Activated T-cell treated with anti-CD3 and anti-CD28 coated beads for 1 hour (primary cell): ENCODE data around the gene BTBD16.

Source experiments
- DNase-seq: peaks from one replicate; pipeline ENCODE4 v3.0.0-alpha.2; 2020; ENCODE audit warnings: low read depth

BTBD16 gene

DNA sequence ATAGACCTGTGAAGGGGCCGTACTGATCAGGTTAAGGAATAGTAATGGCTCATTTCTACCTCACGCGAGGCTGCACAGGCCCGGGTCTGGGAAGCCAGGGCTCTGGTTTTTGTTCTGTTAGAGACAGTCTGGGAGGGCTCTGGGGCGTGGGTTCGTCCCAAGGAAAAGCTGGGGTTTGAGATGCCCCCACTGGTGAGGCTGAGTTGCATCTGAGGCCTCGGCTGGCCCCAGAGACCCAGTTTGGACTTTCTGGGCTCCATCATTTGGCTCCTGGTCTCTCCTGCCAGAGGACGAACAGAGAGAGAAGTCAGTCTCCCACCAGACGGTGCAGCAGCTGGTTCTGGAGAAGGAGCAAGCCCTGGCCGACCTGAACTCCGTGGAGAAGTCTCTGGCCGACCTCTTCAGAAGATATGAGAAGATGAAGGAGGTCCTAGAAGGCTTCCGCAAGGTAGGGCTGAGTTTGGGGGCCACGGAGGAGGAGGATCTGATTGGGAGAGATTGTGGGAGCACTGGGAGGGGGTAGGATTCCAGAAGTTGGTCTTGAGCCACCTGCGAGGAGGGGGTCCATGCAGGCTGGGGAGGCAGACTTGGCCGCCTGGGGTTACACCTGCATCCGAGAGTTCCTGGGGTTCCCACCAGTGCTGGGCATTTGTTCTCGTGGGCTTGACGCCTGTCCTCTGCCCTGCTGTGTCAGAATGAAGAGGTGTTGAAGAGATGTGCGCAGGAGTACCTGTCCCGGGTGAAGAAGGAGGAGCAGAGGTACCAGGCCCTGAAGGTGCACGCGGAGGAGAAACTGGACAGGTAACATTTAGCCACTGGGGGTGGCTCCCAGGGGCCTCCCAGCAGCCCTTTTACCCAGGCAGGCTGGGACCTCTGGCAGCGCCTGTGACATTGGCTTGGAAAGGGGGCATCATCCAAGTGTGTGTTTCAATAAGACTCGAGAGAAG is 22.5 kb upstream of the BTBD16 start:
- DNase-seq: no peak

DNA sequence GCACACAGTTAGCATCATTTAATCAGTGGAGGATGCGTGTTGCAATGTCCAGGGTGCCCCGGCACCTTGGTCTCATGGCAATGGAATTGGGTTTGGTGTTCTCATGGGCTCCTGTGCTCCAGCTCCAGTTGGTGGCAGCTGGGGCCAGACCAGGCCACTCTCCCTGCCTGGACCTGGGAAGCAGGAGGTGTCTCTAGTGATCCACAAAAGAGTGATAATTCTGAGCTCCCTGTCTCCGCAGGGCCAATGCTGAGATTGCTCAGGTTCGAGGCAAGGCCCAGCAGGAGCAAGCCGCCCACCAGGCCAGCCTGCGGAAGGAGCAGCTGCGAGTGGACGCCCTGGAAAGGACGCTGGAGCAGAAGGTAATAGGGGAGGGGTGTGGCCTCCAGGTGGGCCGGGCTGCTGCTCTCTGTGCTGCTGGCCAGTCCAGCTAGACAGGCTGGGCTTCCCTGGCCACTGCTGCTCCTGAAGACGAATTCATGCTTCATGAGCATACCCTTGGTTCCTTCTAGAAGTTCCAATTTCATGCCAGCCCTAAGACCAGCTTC is 21.7 kb upstream of the BTBD16 start:
- DNase-seq: no peak

DNA sequence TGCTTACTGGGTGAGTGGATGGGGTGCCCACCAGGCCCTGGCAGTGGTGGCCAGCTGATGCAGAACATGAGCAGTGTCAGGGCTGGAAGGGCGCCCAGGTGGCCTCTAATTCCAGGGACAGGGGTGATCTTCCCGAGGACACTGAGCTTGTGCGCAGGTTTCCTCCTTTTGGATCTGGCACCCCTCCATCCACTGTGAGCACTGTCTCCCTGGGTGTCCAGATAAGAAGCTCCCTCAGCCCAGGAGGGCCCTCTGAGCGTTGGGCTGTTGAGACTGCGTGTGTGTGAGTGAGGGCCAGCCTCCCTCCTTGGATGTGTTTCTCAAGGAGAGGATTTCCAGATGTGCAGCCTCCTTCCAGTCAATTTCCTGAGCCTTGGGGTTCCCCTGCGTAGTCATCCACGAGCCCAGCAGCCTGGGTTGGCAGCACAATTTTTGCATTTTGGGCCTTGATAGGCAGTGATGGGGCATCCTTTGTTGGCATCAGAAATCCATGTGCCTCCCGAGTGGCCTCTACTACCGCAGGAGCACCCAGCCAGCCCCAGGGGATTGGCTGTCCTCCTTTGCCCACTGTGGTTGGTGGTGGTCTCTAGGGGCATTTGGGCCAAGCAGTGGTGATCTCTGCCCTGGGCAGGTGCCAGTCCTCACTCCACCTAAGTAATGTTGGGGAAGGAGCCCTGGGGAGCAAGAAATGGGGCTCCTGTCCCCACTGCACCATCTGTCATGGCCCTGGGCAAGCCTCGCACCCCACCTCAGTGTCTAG is 20.9 kb upstream of the BTBD16 start:
- DNase-seq: no peak

- DNase-seq: no peak
Observed at GRCh38 chr10:122251459-122252255, 19.4 kb upstream of the BTBD16 start.

DNA sequence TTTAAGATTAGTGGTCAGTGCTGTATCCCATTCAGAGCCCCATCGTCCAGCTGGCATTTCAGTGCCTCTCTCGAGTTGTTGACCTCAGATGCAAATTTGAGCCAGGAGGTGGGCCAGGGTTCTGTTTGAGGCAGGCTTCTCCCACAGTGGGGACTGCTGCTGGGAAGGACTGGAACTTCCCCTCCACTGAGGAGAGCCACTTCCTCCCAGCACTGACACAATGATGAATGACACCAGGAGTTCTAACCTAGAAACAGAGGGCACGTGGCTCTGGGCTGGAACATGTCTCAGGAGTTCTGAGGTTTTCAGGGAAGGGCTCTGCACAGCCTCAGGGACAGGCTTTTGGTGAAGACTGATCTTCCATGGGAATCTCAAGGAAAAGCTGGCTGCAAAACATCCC is 18.3 kb upstream of the BTBD16 start:
- no peak for DNase-seq

- DNase-seq: no peak
Observed at GRCh38 chr10:122253605-122254004, 17.5 kb upstream of the BTBD16 start.

DNA sequence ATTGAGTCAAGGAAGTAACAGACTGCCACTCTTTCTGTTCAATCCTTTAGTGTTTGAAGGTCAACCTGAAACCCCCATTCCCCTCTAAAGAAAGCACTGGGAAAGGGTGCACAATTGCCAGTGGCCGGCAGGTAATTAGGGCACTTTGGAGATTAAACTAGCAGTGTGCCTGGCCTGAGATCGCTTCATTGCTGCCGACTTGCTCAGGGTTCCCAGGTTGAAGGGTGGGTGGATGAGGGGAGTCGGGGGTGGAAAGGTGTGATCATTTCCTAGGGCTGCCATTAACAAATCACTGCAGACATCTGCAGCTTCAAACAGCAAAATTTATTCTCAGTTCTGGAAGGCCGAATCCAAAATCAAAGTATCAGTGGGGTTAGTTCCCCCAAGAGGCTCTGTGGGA is 16.3 kb upstream of the BTBD16 start:
- DNase-seq: no peak

DNA sequence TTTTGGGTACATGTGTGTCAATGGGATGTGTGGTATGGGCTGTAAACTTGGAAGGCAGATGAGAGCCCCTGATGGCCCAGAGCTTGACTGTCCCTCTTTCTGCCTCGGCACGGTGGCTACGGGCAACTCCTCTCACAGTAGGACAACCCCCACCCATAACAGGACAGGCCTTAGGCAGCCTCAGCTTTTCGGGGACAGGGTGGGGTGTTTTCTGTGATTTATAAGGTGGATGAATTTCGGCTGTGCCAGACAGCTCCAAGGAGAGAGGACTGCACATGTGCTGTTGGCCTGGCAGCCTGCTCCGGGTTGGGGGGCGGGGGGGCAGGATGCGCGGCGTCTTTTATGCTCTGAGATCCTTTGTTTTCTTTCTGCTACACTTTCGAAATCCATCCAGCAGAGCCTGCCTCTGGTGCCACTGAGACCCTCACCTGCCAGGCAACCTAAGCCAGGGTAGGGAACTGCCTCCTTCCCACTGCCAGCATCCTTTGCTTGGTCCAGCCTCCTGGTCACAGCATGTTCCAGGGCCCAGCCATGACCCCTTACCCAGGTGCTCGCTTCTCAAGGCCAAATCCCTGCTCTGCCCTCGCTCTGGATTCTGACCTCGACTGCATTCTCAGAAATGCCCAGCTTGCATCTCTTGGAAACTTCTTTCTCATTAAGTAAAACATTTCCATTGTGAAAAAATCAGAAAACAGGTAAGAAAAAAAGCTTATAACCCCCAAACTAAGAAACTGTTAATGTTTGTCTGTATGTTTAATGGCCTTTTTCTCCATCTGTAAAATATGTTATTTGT is 15.4 kb upstream of the BTBD16 start:
- no peak for DNase-seq

- DNase-seq: no peak
Observed at GRCh38 chr10:122257041-122257440, 14.1 kb upstream of the BTBD16 start.

- DNase-seq: no peak
Observed at GRCh38 chr10:122258136-122259074, 12.7 kb upstream of the BTBD16 start.

- no peak for DNase-seq
Observed at GRCh38 chr10:122259075-122259466, 12.0 kb upstream of the BTBD16 start.

DNA sequence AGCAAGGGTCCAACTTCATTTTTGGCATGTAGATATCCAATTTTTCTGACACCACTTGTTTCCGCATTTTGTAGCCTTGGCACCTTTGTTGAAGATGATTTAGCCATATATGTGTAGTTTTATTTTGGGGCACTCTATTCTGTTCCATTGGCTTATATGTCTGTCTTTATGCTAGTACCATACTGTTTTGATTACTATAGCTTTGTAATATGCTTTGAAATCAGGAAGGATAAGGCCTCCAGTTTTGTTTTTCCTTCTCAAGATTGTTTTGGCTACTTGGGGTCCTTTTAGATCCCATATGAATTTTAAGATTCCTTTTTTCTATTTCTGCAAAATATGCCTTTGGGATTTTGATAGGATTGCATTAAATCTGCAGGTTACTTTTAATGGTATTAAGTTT is 9.5 kb upstream of the BTBD16 start:
- DNase-seq: no peak

DNA sequence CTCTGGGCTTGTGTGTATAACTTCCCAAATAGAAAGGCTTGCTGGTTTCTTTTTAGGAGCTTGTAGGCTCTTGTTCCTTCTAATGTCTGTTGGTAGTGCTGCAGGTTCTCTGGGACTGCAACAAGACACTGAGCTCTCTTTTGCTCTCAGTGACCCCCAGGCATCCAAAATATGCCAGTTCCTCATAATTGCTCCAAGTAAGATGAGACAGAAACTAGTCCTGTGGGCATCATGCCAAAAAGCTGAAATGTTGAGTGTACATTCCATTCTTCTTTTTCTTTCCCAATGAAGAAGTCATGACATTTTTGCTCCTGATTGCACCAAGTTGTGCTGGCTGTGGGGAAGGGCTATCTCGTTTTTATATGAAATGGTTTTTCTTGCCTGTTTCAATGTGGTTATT is 7.1 kb upstream of the BTBD16 start:
- DNase-seq: no peak

DNA sequence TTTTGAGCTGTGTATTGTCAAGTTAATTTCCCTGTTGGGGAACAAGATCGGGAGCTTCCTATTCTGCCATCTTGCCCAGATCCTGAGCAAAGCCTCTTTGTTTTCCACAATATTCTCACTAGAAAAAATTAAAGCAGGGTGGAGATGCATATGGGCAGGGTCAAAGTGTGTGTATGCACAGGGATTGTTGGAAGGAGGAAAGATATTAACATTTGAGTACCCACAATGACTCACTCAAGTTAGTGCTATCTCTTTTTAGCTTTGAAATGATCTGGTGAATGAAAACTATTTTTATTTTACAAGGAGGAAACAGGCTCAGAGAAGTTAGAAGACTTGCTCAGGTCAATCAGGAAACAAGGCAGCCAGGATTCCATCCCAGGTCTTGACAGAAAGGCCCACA is 6.7 kb upstream of the BTBD16 start:
- no peak for DNase-seq

DNA sequence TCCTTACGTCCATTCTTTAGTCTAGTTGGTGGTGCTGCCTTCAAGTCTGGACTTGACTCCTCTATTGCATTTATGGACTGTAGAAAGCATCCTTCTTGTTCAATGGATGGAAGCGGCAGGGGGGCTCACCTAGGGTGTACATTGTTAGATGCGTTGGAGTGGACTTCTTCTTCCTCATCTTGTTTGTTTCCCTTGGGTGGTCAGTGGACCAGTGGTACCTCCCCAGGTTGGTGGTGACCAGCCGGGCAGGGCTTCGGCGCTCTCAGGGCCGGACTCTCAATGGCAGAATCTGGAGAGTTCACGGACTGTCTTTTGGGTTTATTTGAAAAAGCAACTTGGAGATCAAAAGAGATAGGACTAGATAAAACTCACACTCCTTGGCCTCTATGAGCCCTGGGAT is 6.2 kb upstream of the BTBD16 start:
- DNase-seq: no peak

DNA sequence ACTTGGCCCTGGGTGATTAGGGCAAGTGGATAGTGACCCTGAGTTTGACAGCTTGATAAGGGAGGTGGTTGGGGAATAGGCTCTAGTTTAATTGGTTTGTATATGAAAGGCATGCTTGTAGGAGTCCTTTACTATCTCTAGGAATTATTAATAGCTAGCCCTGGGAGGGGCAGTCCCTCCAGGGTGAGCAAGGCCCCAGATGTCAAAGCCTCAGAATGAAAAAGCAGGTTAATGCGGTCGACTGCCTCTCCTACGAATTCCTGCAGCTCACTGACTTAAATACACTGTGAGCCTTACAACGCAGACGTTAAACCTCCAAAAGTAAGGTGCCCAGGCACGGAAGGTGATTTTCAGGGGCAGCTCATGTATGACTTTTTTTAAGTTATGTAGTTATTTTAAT is 5.2 kb upstream of the BTBD16 start:
- no peak for DNase-seq

- peak; percentile 34 for DNase-seq
Observed at GRCh38 chr10:122267849-122268737, 3.0 kb upstream of the BTBD16 start.

DNA sequence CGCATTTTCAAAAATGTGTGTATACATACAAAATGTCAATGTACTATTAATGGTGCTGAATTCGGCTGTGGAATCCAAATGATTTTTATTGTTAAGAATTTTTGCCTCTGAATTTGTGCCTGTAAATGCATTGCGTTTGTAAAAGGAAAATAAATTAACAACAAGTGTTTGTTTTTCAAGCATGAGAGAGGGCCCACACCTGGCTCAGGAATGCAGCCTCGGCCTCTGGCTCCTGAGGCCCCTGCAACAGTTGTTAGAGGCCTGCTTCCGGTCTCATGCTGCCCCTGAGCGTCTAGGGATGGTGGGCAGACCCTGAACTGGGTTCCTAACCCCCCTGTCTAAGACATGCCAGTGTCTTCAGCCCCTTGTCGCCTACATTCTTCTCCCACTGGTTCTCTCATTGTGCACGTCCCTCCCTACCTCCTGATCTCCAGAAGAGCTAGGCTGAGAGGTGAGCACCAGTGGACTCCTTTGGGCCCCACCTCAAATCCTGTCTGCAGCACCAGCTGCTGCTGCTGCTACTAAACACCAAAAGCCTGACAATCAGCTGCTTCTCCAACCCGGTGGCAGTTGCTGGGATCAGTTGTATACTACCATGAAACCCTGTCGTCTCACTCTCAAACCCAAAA is 1.9 kb upstream of the BTBD16 start:
- DNase-seq: no peak
